Cerebellar cortex (tissue), 1 donor: Measurements from ENCODE around the gene KCNQ1.
A peak's percentile ranks its signal among the peaks of the same experiment; 100 is the strongest.

Experiments
- DNase-seq: peaks from one replicate; pipeline ENCODE4 v3.0.0-alpha.2; 2015; ENCODE audit warnings: low spot score

The KCNQ1 gene

DNA sequence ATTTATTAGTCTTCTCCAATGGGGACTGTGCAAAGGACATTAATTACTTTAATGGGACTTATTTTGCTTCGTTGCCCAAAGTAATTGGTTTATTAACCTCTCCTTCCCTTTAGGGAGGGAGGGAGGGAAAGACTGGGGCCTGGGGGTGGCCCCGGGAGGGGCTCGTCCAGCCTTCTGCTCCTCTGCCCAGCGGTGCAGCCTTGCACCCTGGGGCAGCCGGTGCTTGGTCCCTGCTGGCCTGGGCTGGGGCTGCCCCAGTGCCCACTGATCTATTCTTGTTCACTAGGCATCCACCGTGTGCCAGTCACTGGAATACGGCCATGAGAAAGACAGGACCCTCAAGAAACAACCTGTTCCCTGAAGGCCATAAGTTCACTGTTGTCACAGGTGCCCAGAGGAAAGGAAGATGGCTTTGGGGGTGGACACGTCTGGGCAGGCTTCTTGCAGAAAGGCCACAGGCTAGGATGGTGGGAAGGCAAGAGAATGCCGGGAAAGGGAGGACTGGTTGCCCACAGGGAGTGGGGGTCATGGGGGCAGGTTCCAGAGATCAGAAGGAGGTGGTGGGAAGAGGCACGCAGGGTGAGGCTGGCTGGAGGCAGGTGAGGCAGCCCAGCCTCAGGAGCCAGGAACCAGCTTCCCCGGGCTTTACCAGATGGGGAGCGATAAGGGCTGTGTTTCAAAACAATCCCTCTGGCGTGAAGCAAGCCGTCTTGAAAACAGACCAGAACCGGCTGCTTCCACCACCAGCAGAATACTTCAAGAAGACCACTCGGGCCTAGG is 302.6 kb downstream of the KCNQ1 start:
- no peak for DNase-seq

GRCh38 chr11:2748061-2748813 is 303.4 kb downstream of the KCNQ1 start:
- DNase-seq = no peak

DNA sequence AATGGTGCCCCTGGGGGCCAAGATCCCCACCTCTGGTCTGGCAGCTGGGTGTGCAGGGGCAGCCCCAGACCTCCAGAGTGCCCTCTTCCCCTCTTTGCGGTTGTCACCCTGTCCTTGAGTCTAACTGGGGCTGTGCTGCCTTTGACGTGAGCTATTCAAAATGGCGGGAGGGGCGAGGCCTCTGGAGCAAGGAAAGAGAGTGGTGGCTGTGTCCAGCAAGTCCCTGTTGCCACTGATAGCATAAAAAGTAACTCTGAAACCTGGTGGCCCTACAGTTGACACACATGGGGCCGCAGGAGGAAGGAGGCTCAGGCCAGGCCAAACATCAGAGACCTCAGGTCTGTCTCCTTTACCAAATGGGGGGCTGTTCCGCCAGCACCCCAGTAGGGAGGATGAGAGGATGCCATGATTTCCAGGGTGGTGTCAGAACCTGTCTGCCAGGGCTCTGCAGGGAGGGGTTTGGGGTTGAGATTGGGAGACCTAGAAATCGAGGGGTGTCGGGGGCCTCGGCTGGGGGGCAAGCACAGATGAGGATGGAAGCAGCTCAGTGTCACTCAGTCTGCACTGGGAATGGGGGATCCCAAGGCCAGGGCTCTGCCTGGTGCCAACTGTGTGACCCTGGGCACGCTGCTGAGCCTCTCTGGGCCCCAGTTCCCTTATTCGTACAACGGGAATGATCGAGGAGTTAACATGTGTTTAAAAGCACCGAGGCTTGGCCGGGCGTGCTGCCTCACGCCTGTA is 304.2 kb downstream of the KCNQ1 start:
- DNase-seq = no peak

DNA sequence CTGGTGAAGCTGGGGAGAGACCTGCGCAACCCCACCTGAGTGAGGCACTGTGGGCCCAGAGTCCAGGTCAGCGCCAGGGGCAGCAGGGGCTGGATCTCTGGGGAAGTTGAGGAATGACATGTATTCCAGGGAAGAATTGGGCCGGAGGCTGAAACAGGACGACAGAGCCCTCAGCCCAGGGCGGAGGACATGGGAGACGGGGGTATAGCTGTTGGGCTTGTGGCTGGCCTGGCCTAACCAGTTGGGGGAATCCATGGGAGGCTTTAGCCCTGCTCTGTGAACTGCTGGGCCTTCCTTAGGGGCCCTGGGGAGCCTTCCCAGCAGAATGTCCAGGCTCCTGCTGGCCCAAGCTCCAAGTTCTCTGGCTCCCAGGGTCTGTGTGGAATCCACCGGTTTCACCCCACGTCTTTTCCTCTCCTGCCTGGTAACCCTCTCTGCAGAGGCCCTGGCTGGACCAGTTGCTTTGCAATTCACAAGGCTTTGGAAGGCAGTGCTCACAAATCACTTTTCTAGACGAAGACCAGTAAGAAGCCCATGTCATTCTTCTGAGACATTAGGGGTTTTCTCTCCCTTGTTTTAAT is 305.4 kb downstream of the KCNQ1 start:
- no peak for DNase-seq

- DNase-seq = peak; percentile 15
Measured at GRCh38 chr11:2750682-2751522, 306.1 kb downstream of the KCNQ1 start.

DNA sequence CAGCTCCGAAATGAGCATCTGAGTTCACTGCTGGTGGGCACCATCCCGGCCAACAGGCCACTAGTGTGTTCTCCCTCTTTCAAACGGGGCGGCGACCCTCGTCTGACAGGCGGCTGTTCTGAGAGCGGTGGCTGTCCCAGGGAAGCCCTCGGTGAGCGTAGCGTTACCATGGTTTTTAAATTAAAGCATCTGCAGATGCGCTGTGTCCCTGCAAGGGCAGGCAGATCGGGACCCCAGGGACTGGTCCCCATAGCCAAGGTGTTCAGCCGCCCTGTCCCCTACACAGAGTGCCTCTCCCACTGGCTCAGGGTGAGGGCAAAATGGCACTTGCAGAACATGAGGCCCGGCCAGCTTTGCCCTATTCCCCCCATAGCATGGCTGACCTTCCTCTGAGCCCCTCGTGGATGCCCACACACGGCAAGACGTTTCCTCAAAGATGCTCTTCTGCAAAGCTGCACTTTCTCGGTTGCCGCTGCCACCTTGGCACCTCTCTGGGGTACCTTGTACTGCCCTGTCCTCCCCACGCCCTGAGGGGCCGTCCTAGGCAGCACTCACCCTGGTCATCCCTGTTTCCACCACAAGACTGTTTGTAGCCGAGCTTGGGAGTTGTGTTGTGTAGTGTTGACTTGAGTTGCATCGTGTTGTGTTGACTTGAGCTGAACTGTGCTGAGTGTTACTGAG is 306.9 kb downstream of the KCNQ1 start:
- no peak for DNase-seq

DNA sequence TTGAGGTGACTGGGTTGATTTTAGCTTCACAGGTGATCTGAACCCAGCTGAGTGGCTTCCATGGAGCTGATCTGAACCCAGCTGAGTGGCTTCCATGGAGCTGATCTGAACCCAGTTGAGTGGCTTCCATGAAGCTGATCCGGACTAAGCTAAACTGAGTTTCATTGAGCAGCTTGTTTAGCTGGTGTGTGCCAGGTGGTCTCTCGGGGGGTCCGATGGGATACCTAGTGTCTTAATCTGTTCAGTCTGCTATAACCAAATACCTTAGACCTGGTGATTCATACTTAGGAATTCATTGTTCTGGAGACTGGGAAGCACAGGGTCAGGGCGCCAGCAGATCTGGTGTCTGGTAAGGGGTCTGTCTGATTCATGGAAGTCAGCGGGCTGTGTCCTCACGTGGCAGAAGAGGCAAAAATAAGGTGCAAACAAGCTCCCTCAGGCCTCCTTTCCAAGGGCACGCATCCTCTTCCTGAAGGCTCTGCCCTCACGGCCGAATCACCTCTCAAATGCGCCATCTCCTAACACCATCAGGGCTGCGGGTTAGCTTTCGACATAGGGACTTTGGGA is 307.5 kb downstream of the KCNQ1 start:
- no peak for DNase-seq

DNA sequence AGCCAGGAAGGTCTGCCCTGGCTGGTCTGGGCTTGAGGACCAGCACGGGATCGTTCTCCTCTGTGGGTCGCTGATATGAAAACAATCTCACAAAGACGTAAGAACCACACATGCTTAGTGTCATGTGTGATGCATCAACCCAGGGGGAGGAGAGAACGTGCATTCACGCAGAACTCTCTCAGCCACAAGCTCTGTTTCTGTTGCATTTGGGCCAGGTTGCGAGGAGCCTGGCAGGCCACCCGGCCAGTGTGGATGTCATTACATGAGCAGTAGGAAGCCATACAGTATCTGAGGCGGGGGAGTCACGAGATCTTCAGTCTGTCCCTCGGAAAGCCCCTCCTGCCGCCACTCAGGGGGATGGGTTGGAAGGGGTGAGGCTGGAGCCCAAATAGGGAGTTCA is 308.1 kb downstream of the KCNQ1 start:
- DNase-seq = no peak

DNA sequence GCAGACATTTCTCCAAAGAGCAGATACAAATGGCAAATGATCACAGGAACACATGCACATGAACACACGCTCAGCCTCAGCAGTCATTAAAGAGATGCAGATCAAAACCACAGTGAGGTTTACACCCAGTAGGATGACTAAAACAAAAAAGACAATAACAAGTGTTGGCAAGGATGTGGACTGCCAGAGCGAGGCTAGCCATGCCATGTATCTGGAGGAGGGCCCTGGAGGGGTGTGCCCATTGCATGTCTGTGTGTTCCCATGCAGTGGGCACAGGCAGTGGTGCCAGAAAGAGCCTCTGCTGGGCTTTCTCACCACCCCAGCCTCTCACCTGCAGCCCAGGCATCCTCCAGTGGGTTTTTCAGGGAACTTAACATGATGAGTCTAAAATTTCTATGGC is 309.2 kb downstream of the KCNQ1 start:
- no peak for DNase-seq

GRCh38 chr11:2755071-2755470 is 310.3 kb downstream of the KCNQ1 start:
- no peak for DNase-seq

DNA sequence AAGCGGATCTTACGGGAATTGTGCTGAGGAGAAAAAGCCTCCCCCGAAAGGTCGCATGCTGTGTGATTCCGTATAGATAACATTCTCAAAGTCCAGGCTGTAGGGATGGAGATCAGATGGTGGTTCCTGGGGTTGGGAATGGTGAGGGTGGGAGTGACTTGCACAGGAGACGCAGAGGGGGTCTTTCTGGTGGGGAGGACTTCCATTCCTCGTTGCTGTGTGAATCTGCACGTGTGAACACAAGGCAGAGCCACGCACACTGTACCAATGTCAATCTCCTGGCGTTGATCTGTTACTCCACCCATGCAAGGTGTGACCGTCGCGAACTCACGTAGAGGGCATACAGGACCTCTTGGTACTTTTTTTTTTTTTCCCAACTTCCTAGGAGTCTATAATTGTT is 313.9 kb downstream of the KCNQ1 start:
- no peak for DNase-seq

- no peak for DNase-seq
Measured at GRCh38 chr11:2759228-2760195, 314.7 kb downstream of the KCNQ1 start.

GRCh38 chr11:2760196-2760871 is 315.5 kb downstream of the KCNQ1 start:
- no peak for DNase-seq

DNA sequence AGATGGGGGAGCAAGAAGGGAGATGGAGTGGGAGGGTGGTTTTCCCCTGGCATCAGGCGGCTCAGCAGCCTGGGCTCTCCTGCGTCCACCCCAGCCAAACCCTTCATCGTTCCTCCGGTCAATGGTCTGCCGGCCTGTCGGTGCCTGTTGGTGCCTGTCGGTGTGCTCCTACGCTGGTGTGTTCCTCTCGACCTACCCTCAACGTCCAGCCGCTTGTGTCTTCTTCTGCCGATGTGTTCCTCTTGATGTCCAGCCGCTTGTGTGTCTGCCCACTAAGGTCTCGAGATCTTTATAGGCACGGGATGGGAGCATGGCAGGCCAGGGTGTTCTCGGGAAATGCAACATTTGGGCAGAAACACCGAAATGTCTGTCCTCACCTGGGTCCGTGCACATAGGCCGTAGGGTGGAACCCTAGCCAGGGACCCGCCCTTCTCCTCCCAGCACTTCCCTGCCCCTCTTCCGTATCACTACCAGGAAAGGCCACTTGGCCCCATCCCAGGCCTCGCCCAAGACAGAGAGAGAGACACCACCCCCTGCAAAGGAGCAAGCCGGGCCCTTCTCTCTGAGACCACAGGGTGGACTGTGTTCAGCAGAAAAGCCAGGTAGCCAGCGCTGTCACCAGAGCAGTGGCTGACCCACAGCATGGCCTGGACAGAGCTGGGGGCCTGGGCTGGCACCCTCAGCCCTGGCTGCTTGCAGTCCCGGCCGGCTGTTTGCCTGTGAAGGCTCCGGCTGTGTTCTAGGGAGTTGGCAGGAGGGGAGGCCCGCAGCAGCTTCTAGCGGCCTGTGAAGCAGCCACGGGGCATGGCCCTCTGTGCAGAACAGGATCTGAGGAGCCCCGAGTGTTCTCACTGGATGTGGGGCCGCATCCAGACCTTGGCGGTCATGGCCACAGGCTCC is 316.6 kb downstream of the KCNQ1 start:
- DNase-seq = no peak

DNA sequence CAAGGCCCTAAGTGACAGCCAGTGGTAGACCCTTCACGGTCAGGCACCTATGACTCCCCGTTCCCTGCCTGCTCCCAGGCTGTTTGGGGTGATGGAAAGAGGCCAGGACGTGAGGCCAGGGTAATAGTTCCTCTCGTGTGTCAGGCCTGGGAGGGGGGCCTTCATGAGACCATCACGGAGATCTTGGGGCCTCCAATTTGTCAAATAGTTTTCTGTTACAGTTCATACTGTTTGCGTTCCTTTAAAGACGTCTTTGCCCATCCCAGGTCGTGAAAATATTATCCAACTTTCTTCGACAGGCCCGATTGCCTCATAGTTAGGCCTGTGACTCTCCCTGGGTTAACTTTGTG is 317.2 kb downstream of the KCNQ1 start:
- DNase-seq = no peak

GRCh38 chr11:2762451-2762850 is 317.6 kb downstream of the KCNQ1 start:
- no peak for DNase-seq

DNA sequence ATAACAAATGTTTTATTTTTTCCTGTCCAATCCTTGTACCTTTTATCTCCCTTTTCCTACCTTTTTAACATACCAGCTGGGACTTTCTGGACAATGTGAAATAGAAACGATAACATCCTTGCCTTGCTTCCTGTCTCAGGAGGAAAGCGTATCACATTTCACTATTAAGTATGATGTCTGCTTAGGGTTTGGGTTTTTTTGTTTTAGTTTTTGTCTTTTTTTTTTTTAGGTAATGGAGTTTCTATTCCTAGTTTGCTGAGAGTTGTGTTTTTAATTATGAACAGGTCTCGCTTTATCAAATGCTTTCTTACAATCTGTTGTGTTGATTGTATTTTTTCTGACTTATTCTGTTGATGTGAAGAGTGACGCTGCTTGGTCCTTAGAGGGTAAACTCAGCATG is 319.2 kb downstream of the KCNQ1 start:
- DNase-seq = no peak

DNA sequence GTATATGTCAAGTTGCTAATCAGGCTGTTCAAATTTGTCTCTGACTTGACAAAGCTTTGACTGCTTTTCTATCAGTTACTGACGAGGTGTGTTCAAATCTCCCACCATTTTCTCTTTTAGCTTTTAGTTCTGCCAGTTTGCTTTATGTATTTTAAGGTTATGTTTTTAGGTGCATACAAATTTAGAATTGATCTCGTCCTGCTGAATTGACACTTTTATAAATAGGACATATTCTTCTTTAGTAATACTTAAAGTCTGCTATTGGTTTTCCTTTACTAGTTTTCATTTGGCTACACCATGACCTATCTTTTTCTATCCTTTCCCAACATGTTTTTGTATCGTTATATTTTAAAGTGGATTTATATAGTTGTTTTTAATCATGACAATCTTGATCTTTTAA is 320.7 kb downstream of the KCNQ1 start:
- DNase-seq = no peak
